ENCODE data around the gene LYAR.

GRCh38 chr4:4248885-4249203 lies 41.1 kb downstream of the LYAR start:
- TF ChIP-seq CTCF (IDR thresholded peaks at IDR 0.05; ENCODE audit: poor library complexity) (no peak), EZH2 (IDR thresholded peaks at IDR 0.05; ENCODE audit: borderline replicate concordance) (no peak), EZH2phosphoT487 (IDR thresholded peaks at IDR 0.05; ENCODE audit: low read depth, severe bottlenecking, unreplicated experiment) (no peak)
